PC-3 (cell line): ENCODE data around the gene SLC6A17. TPM values are rescaled to one million over a fixed set of nuclear protein-coding genes. Genes with fewer than 3 reads are reported as not detected.

Source experiments
- ATAC-seq: fragments of 200-7000 bp; cut with Tn5 transposase; 2 replicates; pipeline ENCODE4 v1.9.1; 2020; ENCODE audit warnings: mild to moderate bottlenecking, moderate library complexity
- BruUV-seq: library from RNA; stranded (reverse); fragments of 400-500 nt; replicated peaks from 2 replicates; lab custom pipeline; 2021; lab: Mats Ljungman, UMichigan
- CTCF ChIA-PET: fragments of 300-600 bp; sonication (Branson Sonifier 250); formaldehyde crosslinking; loops from one replicate; lab custom pipeline; 2022; ENCODE audit warnings: antibody characterized with exemption; lab: Charles Lee
- POLR2A ChIA-PET: fragments of 300-600 bp; sonication (Branson Sonifier 250); formaldehyde crosslinking; loops from one replicate; lab custom pipeline; 2022; ENCODE audit warnings: antibody characterized with exemption; ENCODE audit not compliant: unreplicated experiment; lab: Charles Lee
- DNase-seq: peaks from one replicate; pipeline ENCODE4 v3.0.0-alpha.2; 2015
- H2AFZ ChIP-seq: fragments of 300-600 bp; sonication (generic); 2 replicates; pipeline ENCODE4 v1.6.0; 2016; ENCODE audit warnings: antibody characterized with exemption, low read length
- H3F3A ChIP-seq: fragments of 300-600 bp; sonication (generic); one replicate; pipeline ENCODE4 v1.6.0; 2017; ENCODE audit warnings: antibody characterized with exemption, low read length, control low read depth, mild to moderate bottlenecking; ENCODE audit not compliant: unreplicated experiment
- H3K27ac ChIP-seq: fragments of 300-600 bp; sonication (generic); 2 replicates; pipeline ENCODE4 v1.5.1; 2016; ENCODE audit warnings: mild to moderate bottlenecking, low read length
- H3K27me3 ChIP-seq: fragments of 300-600 bp; sonication (generic); 2 replicates; pipeline ENCODE4 v1.6.1; 2016; ENCODE audit warnings: low read length, mixed read lengths
- H3K36me3 ChIP-seq: fragments of 300-600 bp; sonication (generic); 2 replicates; pipeline ENCODE4 v1.6.1; 2016; ENCODE audit warnings: low read depth, mixed run types, low read length, mixed read lengths
- H3K4me1 ChIP-seq: fragments of 300-600 bp; sonication (generic); 2 replicates; pipeline ENCODE4 v1.5.1; 2016; ENCODE audit warnings: low read length; ENCODE audit not compliant: insufficient read depth
- H3K4me2 ChIP-seq: fragments of 300-600 bp; sonication (generic); 2 replicates; pipeline ENCODE4 v1.6.0; 2016; ENCODE audit warnings: low read length
- H3K4me3 ChIP-seq: fragments of 300-600 bp; sonication (generic); 2 replicates; pipeline ENCODE4 v1.5.1; 2016; ENCODE audit warnings: mild to moderate bottlenecking, low read length, mixed read lengths
- H3K79me2 ChIP-seq: fragments of 300-600 bp; sonication (generic); 2 replicates; pipeline ENCODE4 v1.6.1; 2017; ENCODE audit warnings: low read length, mixed read lengths
- H3K9ac ChIP-seq: fragments of 300-600 bp; sonication (generic); 2 replicates; pipeline ENCODE4 v1.6.0; 2016; ENCODE audit warnings: mild to moderate bottlenecking, low read length
- H3K9me2 ChIP-seq: fragments of 300-600 bp; sonication (generic); replicated peaks from 2 replicates; pipeline ENCODE4 v1.6.1; 2016; ENCODE audit warnings: mixed run types, low read length, mixed read lengths
- H3K9me3 ChIP-seq: fragments of 300-600 bp; sonication (generic); 2 replicates; pipeline ENCODE4 v1.6.1; 2016; ENCODE audit warnings: low read length, mixed read lengths
- H4K20me1 ChIP-seq: fragments of 300-600 bp; sonication (generic); 2 replicates; pipeline ENCODE4 v1.6.1; 2016; ENCODE audit warnings: low read length, mixed read lengths
- EZH2 ChIP-seq: fragments of 300-600 bp; sonication (generic); IDR thresholded peaks from one replicate; pipeline ENCODE4 v1.6.1; 2017; ENCODE audit warnings: antibody characterized with exemption, mild to moderate bottlenecking, low read length; ENCODE audit not compliant: unreplicated experiment
- EZH2phosphoT487 ChIP-seq: fragments of 300-600 bp; sonication (generic); IDR thresholded peaks from 2 replicates; pipeline ENCODE4 v1.6.1; 2018; ENCODE audit warnings: mild to moderate bottlenecking, antibody characterized with exemption, low read length, borderline replicate concordance
- intact Hi-C: fragments of 100-400 bp; cut with micrococcal nuclease; formaldehyde crosslinking; loops from 2 replicates; pipeline ENCODE4 v1.9.0; 2023
- total RNA-seq: library from RNA; depleted of rRNA; stranded (reverse); fragments of >200 nt; gene quantifications from 2 replicates; pipeline ENCODE4 v1.2.3, GENCODE V29; 2014
- TF ChIP-seq, protein P1 (sequence below): fragments of 300-600 bp; sonication (generic); conservative IDR thresholded peaks from 2 replicates; pipeline ENCODE4 v1.5.1; 2017; ENCODE audit warnings: antibody characterized with exemption, low read depth, mild to moderate bottlenecking, low read length

The SLC6A17 gene
- total RNA-seq, 1 experiment from 2014 or later = not detected

DNA sequence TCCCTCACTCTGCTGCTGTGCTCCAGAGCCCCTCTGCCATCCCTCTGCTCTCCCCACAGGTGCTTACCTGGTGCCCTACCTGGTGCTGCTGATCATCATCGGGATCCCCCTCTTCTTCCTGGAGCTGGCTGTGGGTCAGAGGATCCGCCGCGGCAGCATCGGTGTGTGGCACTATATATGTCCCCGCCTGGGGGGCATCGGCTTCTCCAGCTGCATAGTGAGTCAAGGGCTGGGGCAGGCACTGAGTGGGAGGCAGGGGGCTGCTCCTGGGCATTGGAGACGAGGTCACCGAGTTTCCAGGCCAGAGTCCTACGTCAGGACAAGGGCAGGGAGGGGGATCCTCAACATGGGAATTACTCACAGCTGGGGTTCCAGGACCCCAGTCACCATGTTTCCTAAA lies 21.7 kb downstream of the SLC6A17 start:
- ATAC-seq (no peak), DNase-seq (no peak)
- no peak overlapping the region for H3K4me2 ChIP-seq
- no peaks in the 10 kb centered on the region for H3K9me3 ChIP-seq
- intact Hi-C loops = no loop called here
- H3K27me3 ChIP-seq = peaks cover 58% of the 10 kb centered on the region
- ChIA-PET POLR2A (no interaction called here), CTCF (no interaction called here)
- H2AFZ ChIP-seq = no peak overlapping the region
- no peaks in the 10 kb centered on the region for H4K20me1 ChIP-seq
- H3K9me2 ChIP-seq = no peaks in the 10 kb centered on the region
- no peaks in the 10 kb centered on the region for H3K79me2 ChIP-seq
- H3K4me1 ChIP-seq = no peaks in the 10 kb centered on the region
- no peaks in the 10 kb centered on the region for H3F3A ChIP-seq
- no TSS peak for BruUV-seq
- TF ChIP-seq, protein P1, sequence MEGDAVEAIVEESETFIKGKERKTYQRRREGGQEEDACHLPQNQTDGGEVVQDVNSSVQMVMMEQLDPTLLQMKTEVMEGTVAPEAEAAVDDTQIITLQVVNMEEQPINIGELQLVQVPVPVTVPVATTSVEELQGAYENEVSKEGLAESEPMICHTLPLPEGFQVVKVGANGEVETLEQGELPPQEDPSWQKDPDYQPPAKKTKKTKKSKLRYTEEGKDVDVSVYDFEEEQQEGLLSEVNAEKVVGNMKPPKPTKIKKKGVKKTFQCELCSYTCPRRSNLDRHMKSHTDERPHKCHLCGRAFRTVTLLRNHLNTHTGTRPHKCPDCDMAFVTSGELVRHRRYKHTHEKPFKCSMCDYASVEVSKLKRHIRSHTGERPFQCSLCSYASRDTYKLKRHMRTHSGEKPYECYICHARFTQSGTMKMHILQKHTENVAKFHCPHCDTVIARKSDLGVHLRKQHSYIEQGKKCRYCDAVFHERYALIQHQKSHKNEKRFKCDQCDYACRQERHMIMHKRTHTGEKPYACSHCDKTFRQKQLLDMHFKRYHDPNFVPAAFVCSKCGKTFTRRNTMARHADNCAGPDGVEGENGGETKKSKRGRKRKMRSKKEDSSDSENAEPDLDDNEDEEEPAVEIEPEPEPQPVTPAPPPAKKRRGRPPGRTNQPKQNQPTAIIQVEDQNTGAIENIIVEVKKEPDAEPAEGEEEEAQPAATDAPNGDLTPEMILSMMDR = no peak
- TF ChIP-seq EZH2 (no peak), EZH2phosphoT487 (no peak)
- no peak overlapping the region for H3K4me3 ChIP-seq
- H3K9ac ChIP-seq = no peak overlapping the region
- H3K36me3 ChIP-seq = no peaks in the 10 kb centered on the region
- no peak overlapping the region for H3K27ac ChIP-seq

GRCh38 chr1:110173466-110174105 lies 23.3 kb downstream of the SLC6A17 start:
- H3K27me3 ChIP-seq = peaks cover 45% of the 10 kb centered on the region
- BruUV-seq = no TSS peak
- H3K9ac ChIP-seq = no peak overlapping the region
- TF ChIP-seq EZH2 (no peak), EZH2phosphoT487 (no peak)
- TF ChIP-seq, protein P1 = no peak
- no peak overlapping the region for H3K4me2 ChIP-seq
- no peaks in the 10 kb centered on the region for H3K9me2 ChIP-seq
- H3K27ac ChIP-seq = no peak overlapping the region
- H4K20me1 ChIP-seq = no peaks in the 10 kb centered on the region
- no peak for DNase-seq
- no peaks in the 10 kb centered on the region for H3F3A ChIP-seq
- no peaks in the 10 kb centered on the region for H3K9me3 ChIP-seq
- H2AFZ ChIP-seq = no peak overlapping the region
- ATAC-seq = no peak
- no peaks in the 10 kb centered on the region for H3K36me3 ChIP-seq
- H3K79me2 ChIP-seq = no peaks in the 10 kb centered on the region
- CTCF ChIA-PET = interaction anchor here (0.7 kb wide), 1 partner anchor 603 kb away, joined by 3 read pairs; no protein-coding TSS in a partner anchor
- intact Hi-C loops = no loop called here
- H3K4me1 ChIP-seq = no peaks in the 10 kb centered on the region
- POLR2A ChIA-PET = no interaction called here
- H3K4me3 ChIP-seq = no peak overlapping the region

DNA sequence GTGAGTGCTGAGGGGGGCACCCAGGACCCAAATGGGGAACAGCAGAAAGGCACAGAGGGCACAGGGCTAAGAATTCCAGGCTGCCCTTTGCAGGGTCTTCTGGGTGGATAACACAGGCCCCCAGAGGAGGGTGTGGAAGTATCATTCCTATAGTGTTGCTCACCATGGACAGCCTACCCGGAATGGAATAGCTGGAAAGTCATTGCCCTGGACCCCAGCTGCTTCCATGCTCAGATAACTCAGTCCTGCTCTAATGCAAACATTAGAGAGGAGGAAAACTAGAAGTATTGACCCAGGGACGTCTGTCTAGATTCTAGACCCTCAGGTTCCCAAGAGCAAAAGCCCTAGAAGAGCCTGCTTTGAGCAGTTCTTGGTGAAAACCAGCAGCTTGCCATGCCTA lies 24.7 kb downstream of the SLC6A17 start:
- ATAC-seq (no peak), DNase-seq (no peak)
- Histone ChIP-seq H2AFZ (no peak overlapping the region), H3K27ac (no peak overlapping the region), H3K4me2 (no peak overlapping the region), H3K36me3 (no peaks in the 10 kb centered on the region), H3K4me3 (no peak overlapping the region), H3K9me2 (no peaks in the 10 kb centered on the region), H3K9me3 (no peaks in the 10 kb centered on the region), H3K4me1 (no peaks in the 10 kb centered on the region), H4K20me1 (no peaks in the 10 kb centered on the region), H3K9ac (no peak overlapping the region), H3F3A (no peaks in the 10 kb centered on the region), H3K79me2 (no peaks in the 10 kb centered on the region), H3K27me3 (peaks cover 41% of the 10 kb centered on the region)
- intact Hi-C loops = no loop called here
- ChIA-PET POLR2A (no interaction called here), CTCF (no interaction called here)
- TF ChIP-seq, protein P1 = no peak
- TF ChIP-seq EZH2 = no peak
- BruUV-seq = no TSS peak
